Inflammatory macrophage treated with lipopolysaccharide for 4 hours (primary cell): Measurements from ENCODE around the gene SRSF8.
"Not testable (repeated sequence)": the region's sequence is repeated elsewhere in the genome, so short reads cannot be mapped to it uniquely, and the experiment has no call there.

Experiments used
- DNase-seq: peaks from one replicate; pipeline ENCODE4 v3.0.0-alpha.2; 2020

SRSF8 gene

GRCh38 chr11:95098826-95099225, 32.1 kb downstream of the SRSF8 start:
- no peak for DNase-seq

DNA sequence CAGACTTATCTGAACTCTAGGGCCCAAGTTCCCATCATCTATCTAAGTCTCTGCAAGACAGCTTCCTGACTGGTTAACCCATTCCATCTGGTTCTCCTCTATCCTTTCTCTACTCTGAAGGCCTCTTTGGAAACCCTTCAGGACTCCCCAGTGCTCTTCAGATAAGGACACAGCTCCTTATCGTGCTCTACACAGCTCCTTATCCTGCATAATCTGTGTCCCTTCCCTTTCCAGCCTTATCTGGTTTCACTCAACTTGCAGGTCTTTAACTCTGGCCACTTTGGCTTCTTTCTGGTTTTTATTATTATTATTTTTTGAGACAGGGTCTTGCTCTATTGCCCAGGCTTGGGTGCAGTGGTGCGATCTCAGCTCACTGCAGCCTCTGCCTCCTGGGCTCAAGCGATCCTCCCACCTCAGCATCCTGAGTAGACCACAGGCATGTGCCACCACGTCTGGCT, 33.5 kb downstream of the SRSF8 start:
- no peak for DNase-seq

- no peak for DNase-seq
Observed at GRCh38 chr11:95100856-95101507, 34.3 kb downstream of the SRSF8 start.

- DNase-seq = no peak
Observed at GRCh38 chr11:95101935-95102334, 35.2 kb downstream of the SRSF8 start.

DNA sequence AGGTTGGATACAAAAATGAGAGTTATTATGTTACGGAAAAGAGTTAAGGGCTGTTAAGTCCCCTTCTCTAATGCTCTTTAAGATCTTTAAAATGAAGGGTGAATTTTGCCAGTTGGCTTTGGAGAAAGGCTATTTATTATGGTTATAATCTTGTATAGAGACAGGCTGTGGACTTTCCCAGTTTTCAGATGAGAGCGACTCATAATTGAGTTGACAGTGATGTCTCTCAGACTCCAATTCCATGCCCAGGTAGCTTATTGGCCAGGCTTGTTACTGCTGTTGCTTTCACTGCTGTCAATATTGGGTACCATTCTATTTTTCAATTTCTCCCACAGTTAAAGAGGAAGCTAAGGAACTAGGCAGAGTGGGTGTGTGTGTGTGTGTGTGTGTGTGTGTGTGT, 36.0 kb downstream of the SRSF8 start:
- DNase-seq = peak; percentile 33

GRCh38 chr11:95103701-95104100, 37.0 kb downstream of the SRSF8 start:
- DNase-seq = no peak

DNA sequence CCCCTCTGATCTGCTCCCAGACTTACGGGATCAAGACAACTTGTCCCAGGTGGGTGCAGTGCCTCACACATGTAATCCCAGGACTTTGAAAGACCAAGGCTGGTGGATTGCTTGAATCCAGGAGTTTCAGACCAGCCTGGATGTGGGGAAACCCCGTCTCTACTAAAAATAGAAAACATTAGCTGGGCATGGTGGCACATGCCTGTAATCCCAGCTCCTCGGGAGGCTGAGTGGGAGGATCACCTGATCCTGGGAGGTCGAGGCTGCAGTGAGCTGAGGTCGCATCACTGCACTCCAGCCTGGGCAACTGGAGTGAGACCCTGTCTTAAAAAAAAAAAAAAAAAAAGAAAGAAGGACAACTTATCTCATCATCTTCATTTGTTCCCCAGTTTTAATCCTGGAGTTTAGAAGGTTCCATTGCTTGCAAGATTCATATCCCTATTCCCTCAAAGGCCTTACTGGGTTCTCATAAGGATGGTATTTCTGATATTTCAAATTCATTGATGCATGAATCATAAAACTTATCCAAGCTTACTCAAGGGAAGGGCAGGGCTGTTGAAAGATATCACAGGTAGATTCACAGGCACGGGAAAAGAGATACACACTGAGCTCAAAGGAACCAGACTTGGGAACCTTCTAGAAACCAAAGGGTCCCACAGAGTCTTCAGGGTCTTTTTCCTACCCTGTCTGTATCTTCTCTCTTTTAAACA, 37.6 kb downstream of the SRSF8 start:
- peak; percentile 22 for DNase-seq

GRCh38 chr11:95104856-95105255, 38.1 kb downstream of the SRSF8 start:
- DNase-seq = no peak

GRCh38 chr11:95108159-95108611, 41.5 kb downstream of the SRSF8 start:
- peak; percentile 44 for DNase-seq

DNA sequence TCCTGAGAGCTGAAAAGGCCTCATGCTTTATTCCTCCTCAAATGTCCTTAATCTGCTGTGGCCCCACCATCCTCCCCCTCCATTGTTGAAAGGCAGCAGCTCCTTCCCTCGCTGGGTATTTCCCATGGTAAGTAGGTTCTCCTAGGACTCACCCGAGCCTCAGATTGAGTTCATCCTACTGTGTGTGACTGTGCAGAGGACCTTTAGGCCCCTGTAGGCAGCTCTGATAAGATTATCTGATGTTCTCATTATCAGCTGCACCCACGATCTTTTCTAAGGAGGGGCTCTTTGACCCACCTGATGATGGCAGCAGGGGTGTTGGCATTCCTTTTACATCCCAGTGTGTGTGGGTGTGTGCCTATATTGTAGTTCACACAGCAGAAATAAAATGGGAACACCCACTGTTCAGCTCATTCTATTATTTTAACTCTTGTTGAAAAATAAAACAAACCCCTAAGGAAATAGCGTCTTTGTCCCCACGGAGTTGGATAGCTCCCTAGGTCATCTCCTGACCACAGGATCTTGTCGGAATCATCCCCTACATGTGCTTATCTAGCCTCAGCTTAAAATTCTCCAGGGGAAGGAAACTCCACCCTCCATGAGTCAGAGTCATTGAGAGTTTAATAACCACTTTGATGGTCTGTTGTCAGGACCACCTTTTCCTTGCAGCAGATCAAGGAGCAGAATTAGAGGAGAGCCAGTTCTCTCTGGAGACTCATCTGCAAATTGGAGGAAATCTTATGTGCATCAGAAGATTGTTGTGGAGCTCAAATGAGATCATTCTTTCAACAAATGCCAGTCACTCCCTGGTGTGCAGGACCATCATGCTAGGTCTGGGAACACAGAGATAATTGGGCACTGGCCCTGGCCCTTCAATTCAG, 42.2 kb downstream of the SRSF8 start:
- DNase-seq = peak; percentile 26

- DNase-seq = not testable (repeated sequence)
Observed at GRCh38 chr11:95111471-95111870, 44.8 kb downstream of the SRSF8 start.

DNA sequence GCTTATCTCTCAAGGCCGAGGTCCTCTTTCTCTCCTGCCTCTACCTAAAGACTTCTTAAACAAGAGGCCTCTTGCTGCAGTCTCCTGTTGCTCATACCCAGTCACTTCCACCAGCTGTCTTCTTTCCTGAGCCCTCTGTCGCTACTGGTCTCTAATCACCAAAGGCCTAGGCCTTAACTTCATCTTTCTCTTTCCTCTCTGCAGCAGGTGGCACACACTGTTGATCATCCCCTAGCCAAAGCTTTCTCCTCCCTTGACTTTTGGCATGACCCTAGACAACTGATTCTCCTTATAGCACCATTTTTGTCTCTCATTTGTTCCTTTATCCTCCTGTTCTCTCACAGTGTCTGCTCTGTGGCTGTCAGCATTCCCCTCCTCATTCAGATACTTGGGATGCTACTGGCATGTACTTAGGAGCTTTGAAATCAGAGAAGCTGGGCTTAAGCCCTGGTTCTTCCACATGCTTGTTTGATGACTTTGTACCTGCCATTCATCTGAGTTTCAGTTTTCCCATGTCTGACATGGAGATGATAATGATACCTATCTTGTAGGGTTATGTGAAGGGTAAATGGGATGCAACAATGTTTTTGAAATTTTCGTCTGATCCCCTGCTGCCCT, 45.3 kb downstream of the SRSF8 start:
- no peak for DNase-seq

DNA sequence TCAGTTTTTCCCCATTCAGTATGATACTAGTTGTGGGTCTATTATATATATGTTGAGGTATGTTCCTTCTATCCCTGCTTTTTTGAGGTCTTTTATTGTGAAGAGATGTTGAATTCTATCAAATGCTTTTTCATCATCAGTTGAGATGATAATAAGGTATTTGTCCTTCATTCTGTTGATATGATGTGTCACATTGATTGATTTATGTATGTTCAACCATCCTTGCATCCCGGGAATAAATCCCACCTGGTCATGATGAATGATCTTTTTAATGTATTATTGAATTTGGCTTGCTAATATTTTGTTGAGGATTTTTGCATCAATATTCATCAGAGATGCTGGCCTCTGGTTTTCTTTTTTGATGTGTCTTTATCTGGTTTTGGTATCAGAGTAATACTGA, 48.9 kb downstream of the SRSF8 start:
- DNase-seq = no peak

DNA sequence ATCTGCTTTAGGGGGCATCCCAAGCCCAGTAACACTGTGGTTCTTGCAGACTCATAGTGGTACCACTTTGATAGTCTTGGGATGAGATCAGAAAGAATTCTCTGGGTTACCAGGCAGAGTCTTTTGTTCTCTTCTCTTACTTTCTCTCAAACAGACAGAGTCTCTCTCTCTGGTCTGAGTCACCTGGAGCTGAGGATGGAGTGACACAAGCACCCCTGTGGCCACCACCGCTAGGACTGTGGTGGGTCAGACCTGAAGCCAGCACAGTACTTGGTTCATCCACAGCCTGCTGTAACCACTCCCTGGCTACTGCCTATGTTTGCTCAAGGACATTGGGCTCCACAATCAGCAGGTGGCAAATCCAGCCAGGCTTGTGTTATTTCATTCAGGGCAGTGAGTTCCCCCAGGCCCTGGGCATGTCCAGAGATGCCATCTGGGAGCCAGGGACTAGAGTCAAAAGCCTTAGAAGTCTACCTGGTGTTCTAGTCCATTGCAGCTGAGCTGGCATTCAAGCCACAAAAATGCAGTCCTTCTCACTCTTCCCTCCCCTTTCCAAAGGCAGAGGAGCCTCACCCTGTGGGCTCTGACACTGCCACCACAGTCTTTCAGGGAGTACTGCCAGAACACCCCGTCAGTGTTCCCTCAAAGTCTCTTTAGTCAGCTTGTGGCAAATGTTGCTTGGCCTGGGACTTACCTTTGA, 52.8 kb downstream of the SRSF8 start:
- no peak for DNase-seq
